Prostate gland (tissue), 2 donors: ENCODE results near the gene CTDP1. TPM values are rescaled to one million over a fixed set of nuclear protein-coding genes. Genes with fewer than 3 reads are reported as not detected.

ENCODE experiments used
- DNase-seq: peaks from one replicate; pipeline ENCODE4 v3.0.0-alpha.2; 2019; ENCODE audit warnings: low spot score
- H3K27ac ChIP-seq, 2 donors: fragments of 200-600 bp; sonication (generic); 2 replicates each; pipeline ENCODE4 v1.5.1; 2017 to 2019
- H3K27me3 ChIP-seq: fragments of 200-600 bp; sonication (generic); replicated peaks from 2 replicates; pipeline ENCODE4 v1.5.1; 2019; ENCODE audit not compliant: insufficient read depth
- H3K36me3 ChIP-seq, 2 donors: fragments of 200-600 bp; sonication (generic); 1 replicate in 1 of 2; 2 replicates in 1 of 2; pipeline versions ENCODE4 v1.5.1 to v1.8.1; 2017 to 2019
- H3K4me1 ChIP-seq: fragments of 200-600 bp; sonication (generic); replicated peaks from 2 replicates; pipeline ENCODE4 v1.5.1; 2019
- H3K4me3 ChIP-seq, 2 donors: fragments of 200-600 bp; sonication (generic); 2 replicates each; pipeline ENCODE4 v1.5.1; 2017 to 2019
- H3K9me3 ChIP-seq: fragments of 200-600 bp; sonication (generic); 2 replicates; pipeline ENCODE4 v1.5.1; 2017
- POLR2A ChIP-seq: fragments of 450-650 bp; IDR thresholded peaks from one replicate; pipeline ENCODE4 v1.6.1; 2016; ENCODE audit warnings: antibody characterized with exemption, mild to moderate bottlenecking
- POLR2AphosphoS5 ChIP-seq: sonication (generic); formaldehyde crosslinking; IDR thresholded peaks from one replicate; pipeline ENCODE4 v1.6.1; 2017; ENCODE audit warnings: antibody characterized with exemption
- WGBS: methylation state at CpG from one replicate; pipeline ENCODE4 v1.1.5; 2018; 5-methylcytosine and 5-hydroxymethylcytosine counted together
- intact Hi-C: fragments of 100-400 bp; cut with DNase I; formaldehyde crosslinking; loops from one replicate; pipeline ENCODE4 v1.14.2; 2022
- total RNA-seq, 2 donors: library from RNA; depleted of rRNA; stranded (reverse); fragments of >200 nt; gene quantifications; one replicate each; pipeline ENCODE4 v1.1.0, GENCODE V29; 2016
- TF ChIP-seq, protein P1 (sequence below), 4 experiments: fragments of 200-600 bp in 2 of 4; fragments of 450-650 bp in 2 of 4; sonication (generic) in 2 of 4; IDR thresholded peaks; 1 replicate in 3 of 4; 2 replicates in 1 of 4; pipeline ENCODE4 v1.5.1; 2016 to 2019; ENCODE audit warnings: antibody characterized with exemption in 4 of 4, mild to moderate bottlenecking in 2 of 4, moderate library complexity in 2 of 4

CTDP1 gene
- total RNA-seq, 2 donors from 2014 or later = 23.0 to 33.6 TPM

DNA sequence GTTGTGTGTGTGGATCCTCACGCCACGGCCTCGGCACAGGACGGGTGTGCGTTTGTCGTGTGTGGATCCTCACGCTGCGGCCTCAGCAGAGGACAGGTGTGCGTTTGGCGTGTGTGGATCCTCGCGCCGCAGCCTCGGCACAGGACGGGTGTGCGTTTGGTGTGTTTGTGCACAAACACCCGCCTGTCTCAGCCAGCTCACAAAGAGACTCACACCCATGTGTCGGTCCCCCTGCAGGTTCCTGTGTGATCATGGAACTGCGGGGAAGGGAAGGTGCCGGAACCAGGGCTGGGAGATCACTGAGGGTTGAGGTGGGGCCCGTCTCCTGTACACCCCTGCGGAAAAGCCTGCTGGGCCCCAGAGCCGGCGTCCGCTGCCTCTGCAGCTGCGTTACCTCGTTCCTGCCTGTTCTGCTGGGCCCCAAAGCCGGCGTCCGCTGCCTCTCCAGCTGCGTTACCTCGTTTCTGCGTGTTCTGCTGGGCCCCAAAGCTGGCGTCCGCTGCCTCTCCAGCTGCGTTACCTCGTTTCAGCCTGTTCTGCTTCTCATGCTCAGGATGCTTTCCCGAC, 53.6 kb downstream of the CTDP1 start:
- WGBS = 95% methylated on average over 37 of the region's 38 CpGs

DNA sequence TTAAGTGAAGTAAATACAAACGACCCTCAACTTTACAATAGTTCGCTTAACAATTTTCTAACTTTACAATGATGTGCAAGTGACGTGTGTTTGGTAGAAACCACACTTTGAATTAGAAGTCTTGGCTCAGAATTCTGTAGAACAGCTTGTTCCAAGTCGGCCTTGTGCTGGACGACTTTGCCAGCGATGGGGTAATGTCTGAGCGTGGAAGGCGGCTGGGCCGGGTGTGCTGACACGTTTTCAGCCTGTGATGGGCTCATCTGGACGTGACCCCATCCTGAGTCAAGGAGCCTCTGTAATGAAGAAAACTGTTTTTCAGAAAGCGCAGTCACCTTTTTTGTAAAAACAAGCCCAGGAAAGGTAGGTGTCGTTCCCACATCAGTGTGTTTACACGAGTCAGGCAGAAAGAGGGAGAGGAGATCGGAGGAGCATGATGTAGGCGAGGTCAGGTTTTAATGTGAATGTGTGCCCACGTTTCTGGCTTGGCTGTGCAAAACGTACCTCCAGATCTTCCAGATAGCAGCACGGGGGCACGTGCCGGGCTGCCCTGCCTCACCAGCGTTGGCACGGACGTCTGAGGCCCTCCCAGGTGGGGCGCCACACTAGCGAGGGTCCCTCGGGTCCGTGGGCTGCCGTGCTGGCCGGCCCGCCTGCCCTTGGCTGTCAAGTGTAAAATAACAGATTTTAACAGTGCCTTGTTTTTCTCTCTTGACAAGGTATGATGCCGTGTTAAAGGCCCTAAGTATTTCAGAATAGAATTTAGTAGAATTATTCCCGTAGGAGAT, 54.6 kb downstream of the CTDP1 start:
- intact Hi-C loops = no loop called here
- no peak for DNase-seq
- Histone ChIP-seq H3K4me1 (no peaks in the 10 kb centered on the region), H3K9me3 (no peaks in the 10 kb centered on the region), H3K36me3 (peaks cover 4 to 13% of the 10 kb centered on the region in 2 donors), H3K27me3 (no peaks in the 10 kb centered on the region), H3K27ac (no peak overlapping the region), H3K4me3 (no peak overlapping the region)
- TF ChIP-seq POLR2A = no peak
- TF ChIP-seq, protein P1, sequence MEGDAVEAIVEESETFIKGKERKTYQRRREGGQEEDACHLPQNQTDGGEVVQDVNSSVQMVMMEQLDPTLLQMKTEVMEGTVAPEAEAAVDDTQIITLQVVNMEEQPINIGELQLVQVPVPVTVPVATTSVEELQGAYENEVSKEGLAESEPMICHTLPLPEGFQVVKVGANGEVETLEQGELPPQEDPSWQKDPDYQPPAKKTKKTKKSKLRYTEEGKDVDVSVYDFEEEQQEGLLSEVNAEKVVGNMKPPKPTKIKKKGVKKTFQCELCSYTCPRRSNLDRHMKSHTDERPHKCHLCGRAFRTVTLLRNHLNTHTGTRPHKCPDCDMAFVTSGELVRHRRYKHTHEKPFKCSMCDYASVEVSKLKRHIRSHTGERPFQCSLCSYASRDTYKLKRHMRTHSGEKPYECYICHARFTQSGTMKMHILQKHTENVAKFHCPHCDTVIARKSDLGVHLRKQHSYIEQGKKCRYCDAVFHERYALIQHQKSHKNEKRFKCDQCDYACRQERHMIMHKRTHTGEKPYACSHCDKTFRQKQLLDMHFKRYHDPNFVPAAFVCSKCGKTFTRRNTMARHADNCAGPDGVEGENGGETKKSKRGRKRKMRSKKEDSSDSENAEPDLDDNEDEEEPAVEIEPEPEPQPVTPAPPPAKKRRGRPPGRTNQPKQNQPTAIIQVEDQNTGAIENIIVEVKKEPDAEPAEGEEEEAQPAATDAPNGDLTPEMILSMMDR (IDR thresholded peaks at IDR 0.05) = no peak
- no peak for TF ChIP-seq POLR2AphosphoS5
- WGBS = 66% methylated on average over 33 of the region's 33 CpGs

More for the DNA sequence above, 53.6 kb downstream of the CTDP1 start:
- TF ChIP-seq POLR2AphosphoS5 (no peak), POLR2A (no peak)
- TF ChIP-seq, protein P1 (IDR thresholded peaks at IDR 0.05) = no peak
- Histone ChIP-seq H3K4me3 (no peak overlapping the region), H3K9me3 (no peaks in the 10 kb centered on the region), H3K36me3 (peaks cover 4 to 17% of the 10 kb centered on the region in 2 donors), H3K27ac (no peak overlapping the region), H3K4me1 (no peaks in the 10 kb centered on the region), H3K27me3 (no peaks in the 10 kb centered on the region)
- intact Hi-C loops = no loop called here
- DNase-seq = no peak

DNA sequence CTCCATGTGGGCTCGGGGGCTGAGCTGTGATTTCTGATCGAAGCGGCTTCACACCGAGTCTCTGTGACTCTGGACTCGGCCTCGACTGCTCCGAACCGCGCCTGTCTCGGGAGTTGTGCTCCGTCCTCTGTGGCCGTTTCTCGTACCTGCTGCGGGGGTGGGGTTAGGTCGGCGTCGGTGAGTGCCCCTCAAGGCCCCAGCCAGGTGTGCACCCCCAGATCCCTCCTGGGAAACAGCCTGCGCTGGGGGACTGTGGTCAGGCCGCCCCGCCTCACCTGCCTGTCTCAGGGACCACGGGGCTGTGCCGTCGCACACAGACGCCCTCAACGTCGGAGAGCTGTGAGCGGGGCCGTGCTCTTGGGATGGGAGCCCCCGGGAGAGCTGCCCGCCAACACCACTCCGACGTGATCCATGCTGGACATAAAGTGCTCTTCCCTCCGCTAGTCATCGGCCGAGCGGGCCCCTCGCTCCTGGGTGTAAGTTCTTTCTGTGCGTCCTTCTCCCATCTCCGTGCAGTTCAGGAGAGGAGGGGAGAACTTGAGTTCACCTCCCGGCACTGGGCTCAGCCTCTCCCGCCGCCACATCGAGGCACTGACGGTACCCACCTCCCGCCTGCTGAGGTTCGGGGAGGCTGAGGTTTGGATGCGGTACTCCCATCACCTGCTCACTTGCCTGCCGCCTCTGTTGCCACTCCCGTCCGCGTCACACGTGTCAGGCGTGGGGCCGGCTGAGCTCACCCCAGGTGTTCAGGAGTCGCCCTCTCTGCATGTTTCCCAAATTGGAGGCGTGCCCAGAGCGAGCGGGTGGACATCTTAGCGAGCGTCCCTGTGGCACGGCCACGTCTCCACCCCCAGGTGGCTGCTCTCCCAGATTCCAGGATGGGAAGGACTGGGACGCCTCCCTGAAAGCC, 55.7 kb downstream of the CTDP1 start:
- no peak for DNase-seq
- WGBS = 93% methylated on average over 60 of the region's 63 CpGs
- peaks cover 4 to 7% of the 10 kb centered on the region in 2 donors for H3K36me3 ChIP-seq
- intact Hi-C loops = no loop called here
- H3K4me1 ChIP-seq = no peaks in the 10 kb centered on the region
- H3K9me3 ChIP-seq = no peaks in the 10 kb centered on the region
- H3K27ac ChIP-seq = no peak overlapping the region
- no peaks in the 10 kb centered on the region for H3K27me3 ChIP-seq
- no peak overlapping the region for H3K4me3 ChIP-seq
- TF ChIP-seq, protein P1 (IDR thresholded peaks at IDR 0.05) = no peak
- TF ChIP-seq POLR2AphosphoS5 (no peak), POLR2A (no peak)

DNA sequence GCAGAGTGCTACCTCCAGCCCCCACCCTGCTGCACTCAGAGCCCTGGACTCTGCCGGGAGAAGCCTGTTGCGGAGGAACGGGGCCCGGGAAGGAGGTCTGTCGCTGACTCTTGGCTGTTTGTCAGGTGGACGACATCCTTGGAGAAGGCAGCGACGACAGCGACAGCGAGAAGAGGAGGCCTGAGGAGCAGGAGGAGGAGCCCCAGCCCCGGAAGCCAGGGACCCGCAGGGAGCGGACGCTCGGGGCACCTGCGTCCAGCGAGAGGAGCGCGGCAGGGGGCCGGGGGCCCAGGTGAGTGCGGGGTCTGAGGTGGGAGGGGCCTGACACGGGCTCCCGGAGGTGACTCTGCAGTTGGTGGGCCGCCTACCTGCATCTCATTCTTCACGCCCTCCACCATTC, 56.6 kb downstream of the CTDP1 start:
- no peaks in the 10 kb centered on the region for H3K4me1 ChIP-seq
- WGBS = 93% methylated on average over 25 of the region's 25 CpGs
- TF ChIP-seq, protein P1 (IDR thresholded peaks at IDR 0.05) = no peak
- TF ChIP-seq POLR2A (no peak), POLR2AphosphoS5 (no peak)
- no peaks in the 10 kb centered on the region for H3K27me3 ChIP-seq
- peaks cover 0 to 4% of the 10 kb centered on the region in 2 donors for H3K36me3 ChIP-seq
- no peak for DNase-seq
- intact Hi-C loops = no loop called here
- no peaks in the 10 kb centered on the region for H3K9me3 ChIP-seq
- no peak overlapping the region for H3K27ac ChIP-seq
- no peak overlapping the region for H3K4me3 ChIP-seq
